ENCODE data around the gene SPATA25.

Gene SPATA25

GRCh38 chr20:45912344-45912682 is 24.9 kb upstream of the SPATA25 start:
- H3K36me3 ChIP-seq (ENCODE audit: control insufficient read depth in 4 of 4, insufficient read depth in 4 of 4, low read length in 3 of 4) = peaks cover 0 to 2% (median 0%) of the 10 kb centered on the region in 4 experiments
- no peaks in the 10 kb centered on the region for H3K27me3 ChIP-seq (replicated peaks in 2 of 5; ENCODE audit: control insufficient read depth in 4 of 5, insufficient read depth in 5 of 5, low read length in 4 of 5)
- peak overlapping the region in 1 of 2 experiments; percentile 74 for H3K27ac ChIP-seq (ENCODE audit: insufficient read depth in 1 of 2, low read depth in 1 of 2, low read length in 2 of 2, poor library complexity in 1 of 2, severe bottlenecking in 2 of 2)
- 51% methylated on average over 3 of the region's 4 CpGs for WGBS (ENCODE audit: insufficient coverage)
- no peaks in the 10 kb centered on the region for H3K9me3 ChIP-seq (ENCODE audit: control extremely low read depth in 1 of 5, control insufficient read depth in 4 of 5, insufficient read depth in 2 of 5, low read depth in 1 of 5, low read length in 4 of 5)
- no peak for DNase-seq
- peaks cover 13 to 40% (median 34%) of the 10 kb centered on the region in 4 experiments for H3K4me1 ChIP-seq (ENCODE audit: control extremely low read depth in 1 of 4, control insufficient read depth in 4 of 4, insufficient read depth in 4 of 4, low read length in 3 of 4)
- ChIA-PET POLR2A (interaction anchor here (0.6 kb wide), 1 partner anchor 21 kb away, joined by 3 read pairs; the partner anchor contains the start of genes CTSA and NEURL2), CTCF (no interaction called here)
- H3K4me3 ChIP-seq (ENCODE audit: control insufficient read depth in 1 of 7, extremely low read depth in 1 of 7, insufficient read depth in 4 of 7, low read depth in 2 of 7, low read length in 6 of 7) = peak overlapping the region; percentile 37 to 79 (median 69)

- peaks cover 13 to 40% (median 34%) of the 10 kb centered on the region in 4 experiments for H3K4me1 ChIP-seq (ENCODE audit: control extremely low read depth in 1 of 4, control insufficient read depth in 4 of 4, insufficient read depth in 4 of 4, low read length in 3 of 4)
- H3K9me3 ChIP-seq (ENCODE audit: control extremely low read depth in 1 of 5, control insufficient read depth in 4 of 5, insufficient read depth in 2 of 5, low read depth in 1 of 5, low read length in 4 of 5) = no peaks in the 10 kb centered on the region
- peak; percentile 74 to 87 (median 81) for DNase-seq
- 2% methylated on average over 19 of the region's 58 CpGs for WGBS (ENCODE audit: insufficient coverage)
- peaks cover 0 to 4% (median 0%) of the 10 kb centered on the region in 4 experiments for H3K36me3 ChIP-seq (ENCODE audit: control insufficient read depth in 4 of 4, insufficient read depth in 4 of 4, low read length in 3 of 4)
- ChIA-PET POLR2A (interaction anchor here (0.6 to 1.8 kb wide), 3 partner anchors 13 to 22 kb away, joined by 3 to 17 read pairs (median 4); partner anchors contain the start of genes CTSA, NEURL2 and PCIF1), CTCF (interaction anchor here (4.1 kb wide), 1 partner anchor 21 kb away, joined by 12 read pairs; the partner anchor contains the start of genes CTSA and NEURL2)
- H3K27ac ChIP-seq (ENCODE audit: insufficient read depth in 1 of 2, low read depth in 1 of 2, low read length in 2 of 2, poor library complexity in 1 of 2, severe bottlenecking in 2 of 2) = peak within 1 kb of the TSS; percentile 46 to 74
- no peaks in the 10 kb centered on the region for H3K27me3 ChIP-seq (replicated peaks in 2 of 5; ENCODE audit: control insufficient read depth in 4 of 5, insufficient read depth in 5 of 5, low read length in 4 of 5)
- peak within 1 kb of the TSS; percentile 37 to 79 (median 69) for H3K4me3 ChIP-seq (ENCODE audit: control insufficient read depth in 1 of 7, extremely low read depth in 1 of 7, insufficient read depth in 4 of 7, low read depth in 2 of 7, low read length in 6 of 7)
These were observed 24.3 kb upstream of the SPATA25 start, which contains the start of gene PLTP for GRCh38 chr20:45911486-45912343. Gene PLTP (minus strand): TSS chr20:45912155. CDS start chr20:45911452, 703 bp downstream.

GRCh38 chr20:45910670-45911485 is 23.5 kb upstream of the SPATA25 start:
- WGBS (ENCODE audit: insufficient coverage) = 2% methylated on average over 27 of the region's 43 CpGs
- ChIA-PET CTCF (interaction anchor here (0.8 to 4.1 kb wide), 9 partner anchors 10 to 112 kb away, joined by 3 to 12 read pairs (median 4); partner anchors contain the start of genes CTSA and NEURL2), POLR2A (interaction anchor here (1.0 to 1.8 kb wide), 3 partner anchors 13 to 23 kb away, joined by 3 to 17 read pairs (median 4); partner anchors contain the start of gene PCIF1)
- Histone ChIP-seq H3K36me3 (ENCODE audit: control insufficient read depth in 4 of 4, insufficient read depth in 4 of 4, low read length in 3 of 4) (peaks cover 0 to 8% (median 2%) of the 10 kb centered on the region in 4 experiments), H3K27me3 (replicated peaks in 2 of 5; ENCODE audit: control insufficient read depth in 4 of 5, insufficient read depth in 5 of 5, low read length in 4 of 5) (no peaks in the 10 kb centered on the region), H3K9me3 (ENCODE audit: control extremely low read depth in 1 of 5, control insufficient read depth in 4 of 5, insufficient read depth in 2 of 5, low read depth in 1 of 5, low read length in 4 of 5) (no peaks in the 10 kb centered on the region), H3K27ac (ENCODE audit: insufficient read depth in 1 of 2, low read depth in 1 of 2, low read length in 2 of 2, poor library complexity in 1 of 2, severe bottlenecking in 2 of 2) (peak overlapping the region; percentile 46 to 74), H3K4me1 (ENCODE audit: control extremely low read depth in 1 of 4, control insufficient read depth in 4 of 4, insufficient read depth in 4 of 4, low read length in 3 of 4) (peaks cover 13 to 40% (median 34%) of the 10 kb centered on the region in 4 experiments), H3K4me3 (ENCODE audit: control insufficient read depth in 1 of 7, extremely low read depth in 1 of 7, insufficient read depth in 4 of 7, low read depth in 2 of 7, low read length in 6 of 7) (peak overlapping the region; percentile 37 to 79 (median 69))
- DNase-seq = peak; percentile 100

DNA sequence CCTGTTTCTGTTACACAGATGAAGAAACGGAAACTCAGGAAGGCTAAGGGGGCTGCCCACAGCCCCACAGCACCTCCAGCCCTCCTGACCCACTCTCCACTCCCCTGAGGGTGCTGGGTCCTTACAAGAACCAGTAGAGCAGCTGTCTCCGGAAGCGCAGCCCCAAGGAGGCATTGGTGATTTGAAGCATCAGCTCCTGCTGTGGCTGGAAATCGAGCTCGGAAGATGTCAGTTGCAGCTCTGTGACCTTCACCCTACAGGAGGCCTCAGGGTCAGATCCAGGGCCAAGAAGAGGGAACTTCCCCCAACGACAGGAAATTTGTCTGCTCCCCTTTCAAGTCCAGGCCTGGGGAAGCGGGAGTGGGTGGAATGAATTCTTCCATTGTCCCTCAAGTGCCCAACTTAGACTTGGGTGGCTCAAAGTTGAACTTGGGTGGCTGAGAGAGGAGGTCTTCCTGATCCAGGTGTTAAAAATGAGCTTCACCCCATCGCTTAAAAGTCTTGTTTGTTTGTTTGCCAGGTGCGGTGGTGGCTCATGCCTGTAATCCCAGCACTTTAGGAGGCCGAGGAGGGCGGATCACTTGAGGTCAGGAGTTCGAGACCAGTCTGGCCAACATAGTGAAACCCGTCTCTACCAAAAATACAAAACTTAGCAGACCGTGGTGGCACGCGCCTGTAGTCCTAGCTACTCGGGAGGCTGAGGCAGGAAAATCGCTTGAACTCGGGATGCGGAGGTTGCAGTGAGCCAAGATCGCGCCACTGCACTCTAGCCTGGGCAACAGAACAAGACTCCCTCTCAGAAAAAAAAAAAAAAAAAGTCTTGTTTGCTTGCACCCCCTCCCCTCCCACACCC is 22.6 kb upstream of the SPATA25 start:
- H3K4me3 ChIP-seq (ENCODE audit: control insufficient read depth in 1 of 7, extremely low read depth in 1 of 7, insufficient read depth in 4 of 7, low read depth in 2 of 7, low read length in 6 of 7) = peak overlapping the region in 3 of 7 experiments; percentile 40 to 78 (median 60)
- ChIA-PET POLR2A (interaction anchor here (1.0 to 1.8 kb wide), 2 partner anchors 20 to 24 kb away, joined by 3 to 17 read pairs; partner anchors contain the start of gene PCIF1), CTCF (interaction anchor here (0.8 to 4.1 kb wide), 13 partner anchors 10 to 111 kb away, joined by 3 to 12 read pairs (median 4); partner anchors contain the start of genes CTSA and NEURL2)
- peak overlapping the region in 1 of 2 experiments; percentile 45 for H3K27ac ChIP-seq (ENCODE audit: insufficient read depth in 1 of 2, low read depth in 1 of 2, low read length in 2 of 2, poor library complexity in 1 of 2, severe bottlenecking in 2 of 2)
- no peak for DNase-seq
- H3K36me3 ChIP-seq (ENCODE audit: control insufficient read depth in 4 of 4, insufficient read depth in 4 of 4, low read length in 3 of 4) = peaks cover 0 to 8% (median 2%) of the 10 kb centered on the region in 4 experiments
- H3K4me1 ChIP-seq (ENCODE audit: control extremely low read depth in 1 of 4, control insufficient read depth in 4 of 4, insufficient read depth in 4 of 4, low read length in 3 of 4) = peaks cover 13 to 37% (median 31%) of the 10 kb centered on the region in 4 experiments
- no peaks in the 10 kb centered on the region for H3K9me3 ChIP-seq (ENCODE audit: control extremely low read depth in 1 of 5, control insufficient read depth in 4 of 5, insufficient read depth in 2 of 5, low read depth in 1 of 5, low read length in 4 of 5)
- no peaks in the 10 kb centered on the region for H3K27me3 ChIP-seq (replicated peaks in 2 of 5; ENCODE audit: control insufficient read depth in 4 of 5, insufficient read depth in 5 of 5, low read length in 4 of 5)
- 89% methylated on average over 20 of the region's 22 CpGs for WGBS (ENCODE audit: insufficient coverage)

DNA sequence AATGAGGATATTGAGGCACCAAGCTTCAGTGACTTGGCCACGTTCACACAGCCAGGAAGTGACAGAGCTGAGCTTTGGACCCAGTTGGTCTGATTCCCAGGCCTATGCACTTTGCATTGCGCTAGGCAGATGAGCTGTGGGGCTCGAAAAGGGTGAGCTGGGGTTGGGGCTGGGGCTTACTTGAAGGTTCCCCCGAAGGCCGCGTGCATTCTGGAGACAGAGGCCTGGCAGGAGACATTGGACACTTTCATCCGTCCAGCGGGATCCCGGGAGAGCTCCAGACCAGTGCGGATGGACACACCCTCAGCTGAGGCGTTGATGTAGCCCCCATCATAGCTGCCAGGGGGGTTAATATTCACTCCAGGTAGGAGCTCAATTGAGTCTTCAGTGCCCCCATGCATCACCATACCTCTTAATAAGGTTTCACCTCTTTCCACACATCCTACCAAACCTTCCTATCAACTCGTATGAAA is 21.9 kb upstream of the SPATA25 start:
- Histone ChIP-seq H3K36me3 (ENCODE audit: control insufficient read depth in 4 of 4, insufficient read depth in 4 of 4, low read length in 3 of 4) (peaks cover 0 to 8% (median 2%) of the 10 kb centered on the region in 4 experiments), H3K27me3 (replicated peaks in 2 of 5; ENCODE audit: control insufficient read depth in 4 of 5, insufficient read depth in 5 of 5, low read length in 4 of 5) (no peaks in the 10 kb centered on the region), H3K4me3 (ENCODE audit: control insufficient read depth in 1 of 7, extremely low read depth in 1 of 7, insufficient read depth in 4 of 7, low read depth in 2 of 7, low read length in 6 of 7) (no peak overlapping the region), H3K4me1 (ENCODE audit: control extremely low read depth in 1 of 4, control insufficient read depth in 4 of 4, insufficient read depth in 4 of 4, low read length in 3 of 4) (peaks cover 8 to 38% (median 28%) of the 10 kb centered on the region in 4 experiments), H3K9me3 (ENCODE audit: control extremely low read depth in 1 of 5, control insufficient read depth in 4 of 5, insufficient read depth in 2 of 5, low read depth in 1 of 5, low read length in 4 of 5) (no peaks in the 10 kb centered on the region), H3K27ac (ENCODE audit: insufficient read depth in 1 of 2, low read depth in 1 of 2, low read length in 2 of 2, poor library complexity in 1 of 2, severe bottlenecking in 2 of 2) (peak overlapping the region in 1 of 2 experiments; percentile 45)
- no peak for DNase-seq
- 94% methylated on average over 12 of the region's 12 CpGs for WGBS (ENCODE audit: insufficient coverage)
- POLR2A ChIA-PET = interaction anchor here (1.0 kb wide), 1 partner anchor 19 kb away, joined by 3 read pairs; no protein-coding TSS in a partner anchor
- CTCF ChIA-PET = interaction anchor here (0.8 to 4.1 kb wide), 12 partner anchors 9 to 110 kb away, joined by 3 to 12 read pairs (median 4); partner anchors contain the start of genes CTSA and NEURL2

All from common myeloid progenitor, CD34-positive (primary cell).